Measurements from ENCODE around the gene BAIAP2L1. TPM values are rescaled to one million over a fixed set of nuclear protein-coding genes. Genes with fewer than 3 reads are reported as not detected.

Gene BAIAP2L1
- total and polyA plus RNA-seq, 2 donors (not counting 3 experiments of a cell fraction or from before 2014, with no cell fraction given): 0.32 to 1.1 TPM

- intact Hi-C loops (cut with micrococcal nuclease) (no loop called here), dilution Hi-C loops (cut with MboI; ENCODE audit: extremely low pct_ligation_motif_present, low sequenced_read_pairs) (no loop called here)
- H4K20me1 ChIP-seq (replicated peaks; ENCODE audit: control insufficient read depth, extremely low read depth, insufficient read depth, low read length): no peaks in the 10 kb centered on the region
- H3K4me2 ChIP-seq (ENCODE audit: insufficient read depth, low read length): no peak overlapping the region
- ChIA-PET POLR2A (interaction anchor here (0.8 kb wide), 1 partner anchor 9 kb away, joined by 8 read pairs; no protein-coding TSS in a partner anchor), CTCF (interaction anchor here (1.0 kb wide), 1 partner anchor 41 kb away, joined by 5 read pairs; the partner anchor contains the start of gene BAIAP2L1)
- BruUV-seq (replicated peaks): no TSS peak
- no peaks in the 10 kb centered on the region for H3K9me1 ChIP-seq (replicated peaks; ENCODE audit: control insufficient read depth, extremely low read depth, insufficient read depth, low read length)
- H3K27me3 ChIP-seq (ENCODE audit: control insufficient read depth in 2 of 2, insufficient read depth in 2 of 2, low read length in 2 of 2): no peaks in the 10 kb centered on the region
- no peak for DNase-seq (ENCODE audit: low read depth, low spot score)
- H3K9me3 ChIP-seq (replicated peaks; ENCODE audit: control insufficient read depth, insufficient read depth, low read length): no peaks in the 10 kb centered on the region
- TF ChIP-seq EZH2 (IDR thresholded peaks at IDR 0.05; ENCODE audit: borderline replicate concordance, low read depth, low read length, severe bottlenecking): no peak
- H3K9ac ChIP-seq (replicated peaks; ENCODE audit: extremely low read depth, insufficient read depth, low read length): no peak overlapping the region
- peaks cover 4% of the 10 kb centered on the region for H3K4me1 ChIP-seq (ENCODE audit: control insufficient read depth, extremely low read depth, insufficient read depth, low read length)
- no peaks in the 10 kb centered on the region for H3K79me2 ChIP-seq (ENCODE audit: control insufficient read depth, insufficient read depth, low read length)
- H2AFZ ChIP-seq (ENCODE audit: low read depth, low read length): no peak overlapping the region
- no peak for FAIRE-seq
- H3K27ac ChIP-seq (ENCODE audit: insufficient read depth, low read depth, low read length): no peak overlapping the region
- H3K4me3 ChIP-seq (replicated peaks in 1 of 3; ENCODE audit: insufficient read depth in 1 of 3, low read depth in 1 of 3, low read length in 3 of 3): no peak overlapping the region
- H3K36me3 ChIP-seq (ENCODE audit: control insufficient read depth in 2 of 2, extremely low read depth in 1 of 2, insufficient read depth in 2 of 2, low read length in 2 of 2): no peaks in the 10 kb centered on the region
Observed at GRCh38 chr7:98360221-98361130, 40.4 kb downstream of the BAIAP2L1 start.

DNA sequence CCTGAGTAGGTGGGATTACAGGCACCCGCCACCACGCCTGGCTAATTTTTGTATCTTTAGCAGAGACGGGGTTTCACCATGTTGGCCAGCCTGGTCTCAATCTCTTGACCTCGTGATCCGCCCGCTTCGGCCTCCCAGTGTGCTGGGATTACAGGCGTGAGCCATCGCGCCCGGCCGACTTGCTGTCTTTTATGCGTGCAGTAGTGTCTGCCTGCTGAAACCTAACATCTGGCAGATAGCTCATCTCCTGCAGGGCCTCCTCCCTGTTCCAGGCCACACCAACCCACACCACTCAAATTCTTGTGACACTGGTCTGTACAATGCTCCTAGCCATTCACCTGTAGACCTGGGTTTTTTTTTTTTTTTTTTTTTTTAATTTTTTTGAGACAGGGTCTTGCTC lies 41.5 kb downstream of the BAIAP2L1 start:
- ChIA-PET CTCF (no interaction called here), POLR2A (no interaction called here)
- H3K9me3 ChIP-seq (replicated peaks; ENCODE audit: control insufficient read depth, insufficient read depth, low read length): no peaks in the 10 kb centered on the region
- no peak overlapping the region for H3K9ac ChIP-seq (replicated peaks; ENCODE audit: extremely low read depth, insufficient read depth, low read length)
- FAIRE-seq (no peak), DNase-seq (ENCODE audit: low read depth, low spot score) (no peak)
- no peaks in the 10 kb centered on the region for H3K79me2 ChIP-seq (ENCODE audit: control insufficient read depth, insufficient read depth, low read length)
- H3K9me1 ChIP-seq (replicated peaks; ENCODE audit: control insufficient read depth, extremely low read depth, insufficient read depth, low read length): no peaks in the 10 kb centered on the region
- peaks cover 11% of the 10 kb centered on the region for H3K4me1 ChIP-seq (ENCODE audit: control insufficient read depth, extremely low read depth, insufficient read depth, low read length)
- BruUV-seq (replicated peaks): no TSS peak
- intact Hi-C loops (cut with micrococcal nuclease): no loop called here
- no peak overlapping the region for H3K27ac ChIP-seq (ENCODE audit: insufficient read depth, low read depth, low read length)
- no peak overlapping the region for H3K4me3 ChIP-seq (replicated peaks in 1 of 3; ENCODE audit: insufficient read depth in 1 of 3, low read depth in 1 of 3, low read length in 3 of 3)
- no peaks in the 10 kb centered on the region for H4K20me1 ChIP-seq (replicated peaks; ENCODE audit: control insufficient read depth, extremely low read depth, insufficient read depth, low read length)
- no peak overlapping the region for H2AFZ ChIP-seq (ENCODE audit: low read depth, low read length)
- no peak for TF ChIP-seq EZH2 (IDR thresholded peaks at IDR 0.05; ENCODE audit: borderline replicate concordance, low read depth, low read length, severe bottlenecking)
- no peak for TF ChIP-seq FOS (IDR thresholded peaks at IDR 0.05; ENCODE audit: borderline replicate concordance, insufficient read depth, low read length)
- no peak for TF ChIP-seq CTCF (IDR thresholded peaks at IDR 0.05; ENCODE audit: extremely low read depth in 1 of 2, insufficient read depth in 1 of 2, low read depth in 1 of 2, low read length in 2 of 2)
- no peak for TF ChIP-seq JUN (IDR thresholded peaks at IDR 0.05; ENCODE audit: borderline replicate concordance, insufficient read depth, insufficient read length, low read depth)
- TF ChIP-seq POLR2A (IDR thresholded peaks at IDR 0.05; ENCODE audit: low read depth, low read length): no peak
- no peak for TF ChIP-seq MYC (IDR thresholded peaks at IDR 0.05; ENCODE audit: low read depth, low read length)
- TF ChIP-seq GATA2 (IDR thresholded peaks at IDR 0.05; ENCODE audit: insufficient read depth, insufficient read length, low read depth, low read length): no peak
- TF ChIP-seq, protein P1, sequence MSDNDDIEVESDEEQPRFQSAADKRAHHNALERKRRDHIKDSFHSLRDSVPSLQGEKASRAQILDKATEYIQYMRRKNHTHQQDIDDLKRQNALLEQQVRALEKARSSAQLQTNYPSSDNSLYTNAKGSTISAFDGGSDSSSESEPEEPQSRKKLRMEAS (IDR thresholded peaks at IDR 0.05; ENCODE audit: insufficient read depth, insufficient read length): no peak
- TF ChIP-seq POLR2AphosphoS5 (IDR thresholded peaks at IDR 0.05; ENCODE audit: insufficient read depth, low read depth, low read length): no peak
- dilution Hi-C loops (cut with MboI; ENCODE audit: extremely low pct_ligation_motif_present, low sequenced_read_pairs): no loop called here
- H3K4me2 ChIP-seq (ENCODE audit: insufficient read depth, low read length): no peak overlapping the region
- H3K36me3 ChIP-seq (ENCODE audit: control insufficient read depth in 2 of 2, extremely low read depth in 1 of 2, insufficient read depth in 2 of 2, low read length in 2 of 2): no peaks in the 10 kb centered on the region
- no peaks in the 10 kb centered on the region for H3K27me3 ChIP-seq (ENCODE audit: control insufficient read depth in 2 of 2, insufficient read depth in 2 of 2, low read length in 2 of 2)

Data from endothelial cell of umbilical vein (primary cell).